Tibial nerve (tissue), 4 donors: ENCODE data around the gene FBXL20. TPM values are rescaled to one million over a fixed set of nuclear protein-coding genes. Genes with fewer than 3 reads are reported as not detected.
"Not testable (repeated sequence)": the region's sequence is repeated elsewhere in the genome, so short reads cannot be mapped to it uniquely, and the experiment has no call there.

Source experiments
- DNase-seq, 2 donors: peaks; one replicate each; pipeline ENCODE4 v3.0.0-alpha.2; 2019; ENCODE audit warnings: low spot score in 2 of 2
- H3K27ac ChIP-seq, 4 donors: fragments of 200-600 bp; sonication (generic) in 3 of 4; one replicate each; pipeline ENCODE4 v1.5.1; 2017 to 2019; ENCODE audit warnings: mild to moderate bottlenecking in 1 of 4
- H3K27me3 ChIP-seq, 2 donors: fragments of 200-600 bp; sonication (generic) in 1 of 2; one replicate each; pipeline versions ENCODE4 v1.5.1 to v1.6.0; 2017 to 2019
- H3K36me3 ChIP-seq, 3 donors: fragments of 200-600 bp; sonication (generic); one replicate each; pipeline ENCODE4 v1.5.1; 2018 to 2019
- H3K4me1 ChIP-seq, 4 donors: fragments of 200-600 bp; sonication (generic) in 3 of 4; one replicate each; pipeline ENCODE4 v1.5.1; 2017 to 2019
- H3K4me3 ChIP-seq, 4 donors: fragments of 200-600 bp; sonication (generic) in 3 of 4; one replicate each; pipeline ENCODE4 v1.5.1; 2017 to 2019; ENCODE audit warnings: mild to moderate bottlenecking in 1 of 4, moderate library complexity in 1 of 4
- H3K9me3 ChIP-seq, 4 donors: fragments of 200-600 bp; sonication (generic) in 3 of 4; one replicate each; pipeline ENCODE4 v1.5.1; 2017 to 2019
- EP300 ChIP-seq, 2 donors: sonication (generic); formaldehyde crosslinking; IDR thresholded peaks; one replicate each; pipeline ENCODE4 v1.6.1; 2017; ENCODE audit warnings: antibody characterized with exemption in 2 of 2, mild to moderate bottlenecking in 1 of 2
- POLR2A ChIP-seq, 2 donors: fragments of 450-650 bp; IDR thresholded peaks; one replicate each; pipeline ENCODE4 v1.6.1; 2017; ENCODE audit warnings: antibody characterized with exemption in 2 of 2, mild to moderate bottlenecking in 2 of 2, moderate library complexity in 2 of 2
- WGBS, 2 donors: methylation state at CpG; one replicate each; pipeline ENCODE4 v1.1.5; 2018; 5-methylcytosine and 5-hydroxymethylcytosine counted together
- total RNA-seq, 4 donors: library from RNA; depleted of rRNA; stranded (reverse); fragments of >200 nt; gene quantifications; one replicate each; pipeline ENCODE4 v1.1.0, GENCODE V29; 2016
- TF ChIP-seq, protein P1 (sequence below), 5 experiments: fragments of 200-600 bp in 3 of 5; fragments of 450-650 bp in 2 of 5; sonication (generic) in 3 of 5; IDR thresholded peaks; one replicate each; pipeline ENCODE4 v1.5.1; 2016 to 2019; ENCODE audit warnings: antibody characterized with exemption in 5 of 5, mild to moderate bottlenecking in 3 of 5, moderate library complexity in 2 of 5

FBXL20 gene
- total RNA-seq, 4 donors from 2014 or later, result 21.1 to 32.4 (median 30.4) TPM

DNA sequence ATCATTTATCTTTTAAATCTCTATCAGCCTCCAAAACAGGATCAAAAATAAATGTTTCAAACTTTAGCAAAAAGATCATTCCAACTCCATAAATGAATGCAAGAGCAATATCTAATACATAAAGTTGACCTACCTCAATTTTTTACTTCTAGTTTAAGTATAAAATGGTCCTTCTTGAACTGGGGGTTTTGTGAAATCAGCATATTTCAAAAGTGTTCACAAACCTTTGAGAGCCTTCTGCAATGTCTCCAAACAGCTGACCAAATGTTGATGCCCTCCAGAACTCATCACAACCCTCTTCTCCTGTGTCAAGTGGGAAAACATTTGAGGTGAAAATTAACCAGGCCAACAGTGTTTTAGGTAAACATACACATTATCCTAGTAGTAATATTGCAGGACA, 41.9 kb upstream of the FBXL20 start:
- no peak overlapping the region for H3K4me3 ChIP-seq
- H3K36me3 ChIP-seq, result peaks cover 0 to 99% (median 44%) of the 10 kb centered on the region in 3 donors
- TF ChIP-seq, protein P1, sequence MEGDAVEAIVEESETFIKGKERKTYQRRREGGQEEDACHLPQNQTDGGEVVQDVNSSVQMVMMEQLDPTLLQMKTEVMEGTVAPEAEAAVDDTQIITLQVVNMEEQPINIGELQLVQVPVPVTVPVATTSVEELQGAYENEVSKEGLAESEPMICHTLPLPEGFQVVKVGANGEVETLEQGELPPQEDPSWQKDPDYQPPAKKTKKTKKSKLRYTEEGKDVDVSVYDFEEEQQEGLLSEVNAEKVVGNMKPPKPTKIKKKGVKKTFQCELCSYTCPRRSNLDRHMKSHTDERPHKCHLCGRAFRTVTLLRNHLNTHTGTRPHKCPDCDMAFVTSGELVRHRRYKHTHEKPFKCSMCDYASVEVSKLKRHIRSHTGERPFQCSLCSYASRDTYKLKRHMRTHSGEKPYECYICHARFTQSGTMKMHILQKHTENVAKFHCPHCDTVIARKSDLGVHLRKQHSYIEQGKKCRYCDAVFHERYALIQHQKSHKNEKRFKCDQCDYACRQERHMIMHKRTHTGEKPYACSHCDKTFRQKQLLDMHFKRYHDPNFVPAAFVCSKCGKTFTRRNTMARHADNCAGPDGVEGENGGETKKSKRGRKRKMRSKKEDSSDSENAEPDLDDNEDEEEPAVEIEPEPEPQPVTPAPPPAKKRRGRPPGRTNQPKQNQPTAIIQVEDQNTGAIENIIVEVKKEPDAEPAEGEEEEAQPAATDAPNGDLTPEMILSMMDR (IDR thresholded peaks at IDR 0.05), result no peak
- TF ChIP-seq EP300 (IDR thresholded peaks at IDR 0.05), result no peak
- no peak for TF ChIP-seq POLR2A (IDR thresholded peaks at IDR 0.05)
- H3K27ac ChIP-seq, result no peak overlapping the region
- H3K27me3 ChIP-seq, result no peaks in the 10 kb centered on the region
- no peaks in the 10 kb centered on the region for H3K9me3 ChIP-seq
- no peak for DNase-seq
- peaks cover 0 to 3% (median 0%) of the 10 kb centered on the region in 4 donors for H3K4me1 ChIP-seq

DNA sequence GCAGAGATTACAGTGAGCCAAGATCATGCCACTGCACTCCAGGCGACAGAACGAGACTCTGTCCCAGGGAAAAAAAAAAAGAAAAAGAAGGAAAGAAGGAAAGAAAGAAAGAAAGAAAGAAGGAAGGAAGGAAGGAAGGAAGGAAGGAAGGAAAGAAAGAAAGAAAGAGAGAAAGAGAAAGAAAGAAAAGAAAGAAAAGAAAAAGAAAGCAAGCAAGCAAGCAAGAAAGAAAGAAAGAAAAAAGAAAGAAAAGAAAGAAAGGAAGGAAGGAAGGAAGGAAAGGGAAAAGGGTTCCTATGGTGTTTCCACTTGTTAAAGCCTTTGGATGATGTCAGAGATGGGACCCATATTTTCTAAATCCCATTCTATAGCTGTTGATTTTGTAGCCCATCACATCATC, 38.4 kb upstream of the FBXL20 start:
- DNase-seq, H3K9me3 ChIP-seq, H3K27me3 ChIP-seq, H3K4me3 ChIP-seq, H3K27ac ChIP-seq, H3K4me1 ChIP-seq: not testable (repeated sequence)
- 93 to 94% methylated on average over 2 of the region's 2 CpGs for WGBS, 2 donors
- H3K36me3 ChIP-seq, result peaks cover 0 to 99% (median 29%) of the 10 kb centered on the region in 3 donors

DNA sequence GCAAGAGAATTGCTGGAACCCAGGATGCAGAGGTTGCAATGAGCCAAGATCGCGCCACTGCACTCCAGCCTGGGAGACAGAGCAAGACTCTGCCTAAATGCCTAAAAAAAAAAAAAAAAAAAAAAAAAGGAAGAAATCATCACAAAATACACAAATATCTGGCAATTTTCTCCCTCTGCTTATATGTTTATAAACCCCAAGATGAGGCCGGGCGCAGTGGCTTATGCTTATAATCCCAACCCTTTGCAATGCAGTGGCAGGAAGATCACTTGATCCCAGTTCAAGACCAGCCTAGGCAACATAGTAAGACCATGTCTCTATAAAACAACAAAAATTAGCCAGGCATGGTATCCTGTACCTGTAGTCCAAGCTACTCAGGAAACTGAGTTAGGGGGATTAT, 28.2 kb upstream of the FBXL20 start:
- no peak for DNase-seq
- H3K27me3 ChIP-seq, result no peaks in the 10 kb centered on the region
- no peak overlapping the region for H3K27ac ChIP-seq
- no peaks in the 10 kb centered on the region for H3K9me3 ChIP-seq
- peaks cover 3 to 98% (median 10%) of the 10 kb centered on the region in 3 donors for H3K36me3 ChIP-seq
- TF ChIP-seq, protein P1 (IDR thresholded peaks at IDR 0.05), result no peak
- TF ChIP-seq EP300 (IDR thresholded peaks at IDR 0.05), result no peak
- WGBS, 2 donors, result 91 to 97% methylated on average over 4 of the region's 4 CpGs
- no peak overlapping the region for H3K4me3 ChIP-seq
- no peaks in the 10 kb centered on the region for H3K4me1 ChIP-seq

DNA sequence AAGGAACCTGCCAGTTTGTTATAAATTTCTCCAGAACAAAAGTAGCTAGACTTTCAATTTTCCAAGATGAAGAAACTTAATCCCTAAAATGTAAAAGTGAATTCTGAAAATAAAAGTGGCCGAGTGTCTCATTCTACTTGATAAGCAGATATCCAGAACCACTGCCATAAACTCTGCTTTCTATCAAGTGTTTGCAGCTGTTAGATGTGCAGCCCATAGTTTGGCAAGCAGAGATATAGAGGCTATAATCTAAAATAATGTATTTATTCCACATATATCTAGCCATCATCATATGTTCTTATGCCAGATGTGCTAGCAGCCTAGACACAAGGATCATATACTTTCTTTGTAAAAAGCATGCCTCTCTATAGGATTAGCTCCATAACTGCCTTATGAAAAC, 14.7 kb upstream of the FBXL20 start:
- DNase-seq, result no peak
- no peak overlapping the region for H3K27ac ChIP-seq
- no peaks in the 10 kb centered on the region for H3K27me3 ChIP-seq
- H3K4me1 ChIP-seq, result no peaks in the 10 kb centered on the region
- H3K36me3 ChIP-seq, result peaks cover 4 to 98% (median 36%) of the 10 kb centered on the region in 3 donors
- TF ChIP-seq POLR2A (IDR thresholded peaks at IDR 0.05), result no peak
- H3K9me3 ChIP-seq, result no peaks in the 10 kb centered on the region
- WGBS, 2 donors, result 77 to 90% methylated on average over 1 of the region's 1 CpG
- no peak overlapping the region for H3K4me3 ChIP-seq

DNA sequence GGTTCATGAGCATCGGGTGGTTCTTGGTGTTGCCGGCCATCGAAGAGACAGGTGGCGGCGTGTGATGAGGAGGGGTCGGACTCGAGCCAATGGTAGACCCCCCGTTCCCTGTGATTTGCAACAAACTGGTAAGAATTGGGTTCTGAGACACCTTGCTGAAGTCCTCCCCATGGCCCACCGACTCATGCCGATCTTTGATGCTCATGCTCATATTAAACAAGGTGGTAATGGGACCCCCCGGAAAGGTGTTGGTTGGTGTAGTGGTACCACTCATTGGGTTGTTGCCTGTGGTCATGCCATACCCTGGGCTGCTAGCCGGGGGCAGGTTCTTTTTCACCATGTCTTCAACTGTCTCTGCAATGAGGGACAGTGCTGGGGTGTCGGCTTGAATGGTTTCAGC, 8.9 kb upstream of the FBXL20 start:
- TF ChIP-seq, protein P1 (IDR thresholded peaks at IDR 0.05), result no peak
- TF ChIP-seq POLR2A (IDR thresholded peaks at IDR 0.05), result no peak
- peaks cover 4 to 96% (median 21%) of the 10 kb centered on the region in 3 donors for H3K36me3 ChIP-seq

DNA sequence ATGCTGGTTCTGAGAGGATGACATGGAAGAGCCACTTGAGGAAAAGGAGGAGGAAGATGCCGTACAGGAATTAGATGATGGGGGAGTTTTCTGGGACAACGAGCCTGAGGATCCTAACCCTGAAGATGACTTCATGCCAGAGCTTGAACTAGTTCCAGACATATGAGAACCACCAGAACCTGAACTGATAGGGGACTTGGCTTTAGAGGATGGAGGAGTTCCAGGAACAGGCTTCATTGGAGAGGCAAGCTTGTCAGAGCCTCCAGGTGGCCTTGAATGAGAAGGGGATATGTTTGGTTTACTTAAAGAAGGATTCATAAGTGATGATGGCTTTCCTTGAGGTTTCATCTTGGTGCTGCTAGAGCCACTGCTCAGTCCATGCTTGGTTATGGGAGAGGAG, 6.9 kb upstream of the FBXL20 start:
- H3K27me3 ChIP-seq, result no peaks in the 10 kb centered on the region
- DNase-seq, result no peak
- H3K4me1 ChIP-seq, result no peaks in the 10 kb centered on the region
- 82 to 85% methylated on average over 2 of the region's 2 CpGs for WGBS, 2 donors
- no peak overlapping the region for H3K4me3 ChIP-seq
- peaks cover 0 to 81% (median 11%) of the 10 kb centered on the region in 3 donors for H3K36me3 ChIP-seq
- H3K9me3 ChIP-seq, result no peaks in the 10 kb centered on the region
- H3K27ac ChIP-seq, result no peak overlapping the region
- TF ChIP-seq EP300 (IDR thresholded peaks at IDR 0.05), result no peak
- no peak for TF ChIP-seq POLR2A (IDR thresholded peaks at IDR 0.05)
- TF ChIP-seq, protein P1 (IDR thresholded peaks at IDR 0.05), result no peak

More for the DNA sequence above, 8.9 kb upstream of the FBXL20 start:
- Histone ChIP-seq H3K4me1 (no peaks in the 10 kb centered on the region), H3K4me3 (no peak overlapping the region), H3K27ac (no peak overlapping the region), H3K9me3 (no peaks in the 10 kb centered on the region), H3K27me3 (no peaks in the 10 kb centered on the region)
- no peak for DNase-seq
- WGBS, 2 donors, result 93 to 94% methylated on average over 13 of the region's 13 CpGs
